C4-2B (cell line): ENCODE data around the gene TMEM207.

ENCODE experiments used
- CTCF ChIP-seq: fragments of 450-650 bp; conservative IDR thresholded peaks from 2 replicates; pipeline ENCODE4 v1.5.1; 2017; ENCODE audit warnings: mild to moderate bottlenecking
- ZFX ChIP-seq: fragments of 450-650 bp; IDR thresholded peaks from 2 replicates; pipeline ENCODE4 v1.6.1; 2017

GRCh38 chr3:190380184-190380583 is 69.5 kb downstream of the TMEM207 start:
- TF ChIP-seq CTCF (no peak), ZFX (no peak)
